Heart right ventricle (tissue), 16 donors: ENCODE data around the gene CLEC4D. TPM values are rescaled to one million over a fixed set of nuclear protein-coding genes. Genes with fewer than 3 reads are reported as not detected.

Source experiments
- ATAC-seq, 8 donors: fragments of 200-7000 bp; cut with Tn5 transposase; one replicate each; pipeline ENCODE4 v1.9.1; 2020; ENCODE audit warnings: mild to moderate bottlenecking in 8 of 8, moderate library complexity in 8 of 8, moderate number of reproducible peaks in 1 of 8
- DNase-seq, 2 donors: peaks; one replicate each; pipeline ENCODE4 v3.0.0-alpha.2; 2020
- H3K27ac ChIP-seq, 10 donors: fragments of 200-600 bp; sonication (generic) in 2 of 10; one replicate each; pipeline versions ENCODE4 v1.5.0 to v1.8.0; 2020 to 2022; ENCODE audit warnings: mild to moderate bottlenecking in 3 of 10
- H3K27me3 ChIP-seq, 7 donors: fragments of 200-600 bp; one replicate each; pipeline ENCODE4 v1.8.0; 2021 to 2022; ENCODE audit warnings: mild to moderate bottlenecking in 2 of 7
- H3K36me3 ChIP-seq, 9 donors: fragments of 200-600 bp; sonication (generic) in 1 of 9; one replicate each; pipeline versions ENCODE4 v1.5.0 to v1.8.0; 2020 to 2022; ENCODE audit warnings: mild to moderate bottlenecking in 2 of 9
- H3K4me1 ChIP-seq, 9 donors: fragments of 200-600 bp; sonication (generic) in 1 of 9; one replicate each; pipeline versions ENCODE4 v1.5.0 to v1.8.0; 2020 to 2022; ENCODE audit warnings: mild to moderate bottlenecking in 4 of 9
- H3K4me3 ChIP-seq, 10 donors: fragments of 200-600 bp; sonication (generic) in 2 of 10; one replicate each; pipeline versions ENCODE4 v1.5.0 to v1.8.0; 2020 to 2022; ENCODE audit warnings: mild to moderate bottlenecking in 7 of 10, moderate library complexity in 2 of 10
- H3K9me3 ChIP-seq, 11 donors: fragments of 200-600 bp in 10 of 11; sonication (generic) in 2 of 11; one replicate each; pipeline versions ENCODE4 v1.5.0 to v1.8.0; 2013 to 2022; ENCODE audit warnings: mild to moderate bottlenecking in 2 of 11, control low read depth in 1 of 11, moderate library complexity in 1 of 11
- CTCF ChIP-seq, 9 donors: fragments of 200-600 bp; sonication (generic) in 2 of 9; IDR thresholded peaks; one replicate each; pipeline versions ENCODE4 v1.5.0 to v1.8.0; 2021 to 2022; ENCODE audit warnings: antibody characterized with exemption in 9 of 9, mild to moderate bottlenecking in 5 of 9, moderate library complexity in 1 of 9
- WGBS, 2 donors: extraction: QIAGEN DNeasy Blood & Tissue Kit; methylation state at CpG; one replicate each; pipeline ENCODE4 v1.1.7; 2013; ENCODE audit warnings: inconsistent platforms in 1 of 2; 5-methylcytosine and 5-hydroxymethylcytosine counted together
- intact Hi-C, 10 donors: fragments of 100-400 bp; cut with DNase I; formaldehyde crosslinking; loops; one replicate each; pipeline versions ENCODE4 v1.11.1 to v1.14.2; 2022
- polyA plus RNA-seq, 2 donors: library from polyadenylated mRNA; stranded (reverse); fragments of 200-250 nt; gene quantifications; one replicate each; pipeline ENCODE4 v1.2.3, GENCODE V29; 2013
- total RNA-seq, 10 donors: library from RNA; stranded (reverse); fragmentation: NEBNext Ultra II Directional in 3 of 10; extraction: Animal tissue kit (Norgen Biotek cat#: 25700) in 3 of 10; gene quantifications; one replicate each; pipeline versions ENCODE4 v1.2.1 to v1.2.4, GENCODE V29; 2021 to 2023
- donor health status: Arrhythmogenic right ventricular cardiomyopathy.
- donor health status: ischemic (EF 13 %, LVEDD 7.1; RV severe dilation, severe dysfunction).
- donor health status: healthy with polysubstance abuse.
- donor health status: DM: no; HTN: yes; CAD: no.
- donor health status: DM: no; HTN: no; CAD: no.
- donor health status: ischemic (EF 25% LVEDD 6.9; RV normal size, moderate dysfunction).
- donor health status: ischemic (EF 25% LVEDD 5.7; RV mildly dilated, moderate dysfunction).
- donor health status: healthy.
- donor health status: DM: yes; HTN: yes; CAD: no.
- donor health status: Ischemic cardiomyopathy.
- donor health status: ischemic (EF 35%, LVEDD 5.7; RV mildly dilated, moderate dysfunction).
- donor health status: nonischemic (EF 11% LVEDD 7.7; RV severe dilation, severe dysfunction).
- donor health status: DM: yes; HTN: yes; CAD: no.
- donor health status: PGD.
- donor health status: ischemic (EF 29% LVEDD 5.4; RV normal size, mild dysfunction).
- donor health status: nonischemic (EF 23%, LVEDD 6.1; RV moderate dilation, normal function).

CLEC4D gene
- total and polyA plus RNA-seq, 12 donors = 0.17 to 1.0 (median 0.30) TPM; not detected in 5

GRCh38 chr12:8504351-8504750, 9.0 kb upstream of the CLEC4D start:
- WGBS, 2 donors = 94 to 97% methylated on average over 1 of the region's 1 CpG
- TF ChIP-seq CTCF (IDR thresholded peaks at IDR 0.05) = no peak
- Histone ChIP-seq H3K36me3 (no peaks in the 10 kb centered on the region), H3K4me3 (no peak overlapping the region), H3K27ac (no peak overlapping the region), H3K9me3 (no peaks in the 10 kb centered on the region), H3K4me1 (no peaks in the 10 kb centered on the region), H3K27me3 (peaks cover 0 to 23% (median 4%) of the 10 kb centered on the region in 7 donors)
- no peak for DNase-seq
- no peak for ATAC-seq
- intact Hi-C loops = no loop called here

GRCh38 chr12:8507596-8507995, 5.7 kb upstream of the CLEC4D start:
- Histone ChIP-seq H3K4me3 (no peak overlapping the region), H3K9me3 (no peaks in the 10 kb centered on the region), H3K4me1 (no peaks in the 10 kb centered on the region), H3K36me3 (no peaks in the 10 kb centered on the region), H3K27me3 (peaks cover 0 to 21% (median 4%) of the 10 kb centered on the region in 7 donors), H3K27ac (no peak overlapping the region)
- TF ChIP-seq CTCF (IDR thresholded peaks at IDR 0.05) = no peak
- intact Hi-C loops = no loop called here
- DNase-seq = no peak
- 83 to 84% methylated on average over 3 of the region's 3 CpGs for WGBS, 2 donors
- ATAC-seq = no peak

- Histone ChIP-seq H3K27me3 (peaks cover 0 to 21% (median 5%) of the 10 kb centered on the region in 7 donors), H3K9me3 (no peaks in the 10 kb centered on the region), H3K27ac (no peak overlapping the region), H3K4me1 (peaks cover 0 to 4% (median 0%) of the 10 kb centered on the region in 9 donors), H3K4me3 (no peak overlapping the region), H3K36me3 (no peaks in the 10 kb centered on the region)
- DNase-seq (no peak), ATAC-seq (no peak)
- intact Hi-C loops = no loop called here
- TF ChIP-seq CTCF (IDR thresholded peaks at IDR 0.05) = no peak
- WGBS, 2 donors = 69 to 73% methylated on average over 3 of the region's 3 CpGs
Observed at GRCh38 chr12:8508223-8508622, 5.1 kb upstream of the CLEC4D start.

- no peak overlapping the region for H3K27ac ChIP-seq
- H3K36me3 ChIP-seq = no peaks in the 10 kb centered on the region
- no peaks in the 10 kb centered on the region for H3K9me3 ChIP-seq
- H3K4me3 ChIP-seq = no peak overlapping the region
- WGBS, 2 donors = 55 to 56% methylated on average over 12 of the region's 12 CpGs
- TF ChIP-seq CTCF (IDR thresholded peaks at IDR 0.05) = no peak
- H3K4me1 ChIP-seq = peaks cover 0 to 4% (median 0%) of the 10 kb centered on the region in 9 donors
- DNase-seq = no peak
- H3K27me3 ChIP-seq = peaks cover 0 to 21% (median 5%) of the 10 kb centered on the region in 7 donors
- ATAC-seq = peak in 1 of 8 donors; percentile 31
- intact Hi-C loops = no loop called here
Observed at GRCh38 chr12:8508910-8509841, 4.1 kb upstream of the CLEC4D start.
